Smooth muscle cell (in vitro differentiated cells): ENCODE data around the gene UBXN11. TPM values are rescaled to one million over a fixed set of nuclear protein-coding genes. Genes with fewer than 3 reads are reported as not detected.

ENCODE experiments used
- DNase-seq: peaks from one replicate; lab custom pipeline; 2025; ENCODE audit not compliant: unreplicated experiment; lab: John Stamatoyannopoulos, UW
- H2AFZ ChIP-seq: fragments of 200-600 bp; sonication (generic); 2 replicates; pipeline ENCODE4 v1.6.0; 2016; ENCODE audit warnings: antibody characterized with exemption, low read depth, mild to moderate bottlenecking
- H3F3A ChIP-seq: fragments of 200-600 bp; sonication (generic); 2 replicates; pipeline ENCODE4 v1.6.0; 2017; ENCODE audit warnings: antibody characterized with exemption, low read depth
- H3K27ac ChIP-seq: fragments of 200-600 bp; sonication (generic); 2 replicates; pipeline ENCODE4 v1.5.1; 2016; ENCODE audit warnings: low read depth, mild to moderate bottlenecking
- H3K27me3 ChIP-seq: fragments of 200-600 bp; sonication (generic); 2 replicates; pipeline ENCODE4 v1.6.1; 2016; ENCODE audit warnings: low read depth, mild to moderate bottlenecking
- H3K36me3 ChIP-seq: fragments of 200-600 bp; sonication (generic); 2 replicates; pipeline ENCODE4 v1.5.1; 2016; ENCODE audit warnings: low read depth
- H3K4me1 ChIP-seq: fragments of 200-600 bp; sonication (generic); 2 replicates; pipeline ENCODE4 v1.5.1; 2016; ENCODE audit warnings: low read depth
- H3K4me2 ChIP-seq: fragments of 200-600 bp; sonication (generic); 2 replicates; pipeline ENCODE4 v1.6.0; 2016; ENCODE audit warnings: mild to moderate bottlenecking
- H3K4me3 ChIP-seq: fragments of 200-600 bp; sonication (generic); 2 replicates; pipeline ENCODE4 v1.5.1; 2016; ENCODE audit warnings: mild to moderate bottlenecking
- H3K79me2 ChIP-seq: fragments of 200-600 bp; sonication (generic); 2 replicates; pipeline ENCODE4 v1.6.0; 2016; ENCODE audit warnings: low read depth, mild to moderate bottlenecking
- H3K9ac ChIP-seq: fragments of 200-600 bp; sonication (generic); 2 replicates; pipeline ENCODE4 v1.6.0; 2016; ENCODE audit warnings: low read depth
- H3K9me3 ChIP-seq: fragments of 200-600 bp; sonication (generic); replicated peaks from 2 replicates; pipeline ENCODE4 v1.5.1; 2016; ENCODE audit warnings: low read depth
- H4K20me1 ChIP-seq: fragments of 200-600 bp; sonication (generic); 2 replicates; pipeline ENCODE4 v1.6.0; 2016; ENCODE audit warnings: low read depth
- CTCF ChIP-seq: fragments of 200-600 bp; sonication (generic); IDR thresholded peaks from 2 replicates; pipeline ENCODE4 v1.5.1; 2017; ENCODE audit warnings: borderline replicate concordance, mild to moderate bottlenecking, antibody characterized with exemption; ENCODE audit not compliant: insufficient read depth, poor library complexity, severe bottlenecking
- WGBS: methylation state at CpG from one replicate; pipeline ENCODE4 v1.1.7; 2016; ENCODE audit warnings: low lambda C conversion rate; 5-methylcytosine and 5-hydroxymethylcytosine counted together
- polyA plus RNA-seq: library from polyadenylated mRNA; unstranded; fragments of >200 nt; fragmentation: Nextera tagmentation; extraction: Ambion mirVana; gene quantifications from 2 replicates; pipeline ENCODE4 v1.2.1, GENCODE V29; 2016
- total RNA-seq: library from RNA; depleted of rRNA; stranded (reverse); fragments of >200 nt; gene quantifications from 2 replicates; pipeline ENCODE4 v1.2.3, GENCODE V29; 2014

The UBXN11 gene
- total and polyA plus RNA-seq, 2 experiments from 2014 or later: 3.3 to 17.7 TPM

- 100% methylated on average over 5 of the region's 5 CpGs for WGBS
- Histone ChIP-seq H3K4me3 (no peak overlapping the region), H3K4me2 (no peak overlapping the region), H3K27me3 (no peaks in the 10 kb centered on the region), H3K4me1 (no peaks in the 10 kb centered on the region), H3K27ac (no peak overlapping the region), H3K9me3 (no peaks in the 10 kb centered on the region), H3K36me3 (no peaks in the 10 kb centered on the region), H3F3A (no peaks in the 10 kb centered on the region), H3K9ac (no peak overlapping the region), H4K20me1 (no peaks in the 10 kb centered on the region), H3K79me2 (no peaks in the 10 kb centered on the region), H2AFZ (no peak overlapping the region)
- no peak for TF ChIP-seq CTCF
- no peak for DNase-seq
Measured at GRCh38 chr1:26259578-26259977, 46.9 kb downstream of the UBXN11 start.

- Histone ChIP-seq H3K27ac (no peak overlapping the region), H3K9me3 (no peaks in the 10 kb centered on the region), H4K20me1 (no peaks in the 10 kb centered on the region), H3K4me1 (no peaks in the 10 kb centered on the region), H3K79me2 (no peaks in the 10 kb centered on the region), H2AFZ (no peak overlapping the region), H3K4me3 (no peak overlapping the region), H3F3A (no peaks in the 10 kb centered on the region), H3K27me3 (no peaks in the 10 kb centered on the region), H3K36me3 (no peaks in the 10 kb centered on the region), H3K9ac (no peak overlapping the region), H3K4me2 (no peak overlapping the region)
- WGBS: 94% methylated on average over 2 of the region's 2 CpGs
- TF ChIP-seq CTCF: no peak
- no peak for DNase-seq
Measured at GRCh38 chr1:26259005-26259404, 47.4 kb downstream of the UBXN11 start.

- Histone ChIP-seq H3K27me3 (no peaks in the 10 kb centered on the region), H3K36me3 (no peaks in the 10 kb centered on the region), H3K9me3 (no peaks in the 10 kb centered on the region), H4K20me1 (no peaks in the 10 kb centered on the region), H2AFZ (no peak overlapping the region), H3K27ac (no peak overlapping the region), H3K9ac (no peak overlapping the region), H3K4me2 (no peak overlapping the region), H3K4me3 (no peak overlapping the region), H3F3A (no peaks in the 10 kb centered on the region), H3K4me1 (no peaks in the 10 kb centered on the region), H3K79me2 (no peaks in the 10 kb centered on the region)
- WGBS: 100% methylated on average over 2 of the region's 2 CpGs
- no peak for DNase-seq
- TF ChIP-seq CTCF: no peak
Measured at GRCh38 chr1:26257222-26257621, 49.2 kb downstream of the UBXN11 start.

GRCh38 chr1:26254404-26254803 is 52.0 kb downstream of the UBXN11 start:
- Histone ChIP-seq H3K9me3 (no peaks in the 10 kb centered on the region), H3K4me1 (no peaks in the 10 kb centered on the region), H3K9ac (no peak overlapping the region), H3K27me3 (no peaks in the 10 kb centered on the region), H3K4me3 (no peak overlapping the region), H3K27ac (no peak overlapping the region), H3K79me2 (no peaks in the 10 kb centered on the region), H3K36me3 (no peaks in the 10 kb centered on the region), H3K4me2 (no peak overlapping the region), H4K20me1 (no peaks in the 10 kb centered on the region), H2AFZ (no peak overlapping the region), H3F3A (no peaks in the 10 kb centered on the region)
- no peak for DNase-seq
- TF ChIP-seq CTCF: no peak
- 91% methylated on average over 3 of the region's 3 CpGs for WGBS
